ENCODE data around the gene TMED4.
A peak's percentile ranks its signal among the peaks of the same experiment; 100 is the strongest.

TMED4 gene

DNA sequence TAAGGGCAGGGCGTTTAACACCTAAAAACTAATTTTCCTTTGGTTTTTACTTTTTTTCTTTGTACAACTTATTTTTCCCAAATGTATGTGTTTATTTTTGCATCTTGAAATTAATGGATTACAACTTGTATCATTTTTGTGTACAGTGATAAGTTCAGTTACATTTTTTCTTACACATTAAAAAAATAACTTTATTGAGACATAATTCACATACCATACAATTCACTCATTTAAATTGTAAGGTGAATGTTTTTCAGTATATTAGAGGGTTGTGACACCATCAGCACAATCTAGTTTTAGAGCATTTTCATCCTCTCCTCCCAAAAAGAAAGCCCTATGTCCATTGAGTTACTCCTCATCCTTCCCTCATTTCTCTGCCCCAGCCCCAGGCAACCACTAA lies 36.0 kb upstream of the TMED4 start:
- in situ Hi-C loops (cut with MboI; ENCODE audit: low sequenced_read_pairs, unreplicated experiment) = no loop called here
- TF ChIP-seq, protein P1, sequence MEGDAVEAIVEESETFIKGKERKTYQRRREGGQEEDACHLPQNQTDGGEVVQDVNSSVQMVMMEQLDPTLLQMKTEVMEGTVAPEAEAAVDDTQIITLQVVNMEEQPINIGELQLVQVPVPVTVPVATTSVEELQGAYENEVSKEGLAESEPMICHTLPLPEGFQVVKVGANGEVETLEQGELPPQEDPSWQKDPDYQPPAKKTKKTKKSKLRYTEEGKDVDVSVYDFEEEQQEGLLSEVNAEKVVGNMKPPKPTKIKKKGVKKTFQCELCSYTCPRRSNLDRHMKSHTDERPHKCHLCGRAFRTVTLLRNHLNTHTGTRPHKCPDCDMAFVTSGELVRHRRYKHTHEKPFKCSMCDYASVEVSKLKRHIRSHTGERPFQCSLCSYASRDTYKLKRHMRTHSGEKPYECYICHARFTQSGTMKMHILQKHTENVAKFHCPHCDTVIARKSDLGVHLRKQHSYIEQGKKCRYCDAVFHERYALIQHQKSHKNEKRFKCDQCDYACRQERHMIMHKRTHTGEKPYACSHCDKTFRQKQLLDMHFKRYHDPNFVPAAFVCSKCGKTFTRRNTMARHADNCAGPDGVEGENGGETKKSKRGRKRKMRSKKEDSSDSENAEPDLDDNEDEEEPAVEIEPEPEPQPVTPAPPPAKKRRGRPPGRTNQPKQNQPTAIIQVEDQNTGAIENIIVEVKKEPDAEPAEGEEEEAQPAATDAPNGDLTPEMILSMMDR (IDR thresholded peaks at IDR 0.05; ENCODE audit: borderline replicate concordance, control extremely low read depth, extremely low read depth, insufficient read depth, missing control alignments) = no peak
- no peak for DNase-seq (ENCODE audit: low spot score)

DNA sequence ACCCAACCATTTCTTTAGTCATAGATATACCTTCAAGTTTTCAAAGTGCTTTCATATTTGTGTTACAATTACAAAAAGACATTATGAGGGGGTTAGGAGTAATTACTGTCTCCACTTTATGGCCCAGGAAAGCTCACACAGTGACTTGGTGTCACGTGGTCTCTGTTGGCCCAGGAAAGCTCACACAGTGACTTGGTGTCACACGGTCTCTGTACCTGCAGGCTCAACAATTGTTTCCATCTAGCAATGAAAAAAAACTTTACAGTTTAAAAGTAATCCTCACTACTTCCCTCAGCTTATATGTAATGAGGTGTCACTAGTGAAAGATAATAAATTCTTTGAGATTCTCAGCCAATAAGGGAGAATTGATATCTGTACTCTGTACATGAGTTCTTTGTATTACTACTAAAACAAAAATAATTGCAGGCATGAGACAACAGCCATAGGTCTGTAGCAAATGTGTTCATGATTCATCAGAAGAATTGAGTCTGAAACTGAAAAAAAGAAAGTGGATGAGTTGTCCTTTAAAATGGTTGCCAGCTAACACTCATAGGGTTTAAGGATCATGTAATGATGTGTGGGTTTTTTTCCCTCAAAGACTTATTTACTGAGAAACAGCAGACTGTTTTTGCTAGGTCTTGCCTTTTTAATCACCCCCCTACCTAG lies 35.3 kb upstream of the TMED4 start:
- TF ChIP-seq, protein P1 (IDR thresholded peaks at IDR 0.05; ENCODE audit: borderline replicate concordance, control extremely low read depth, extremely low read depth, insufficient read depth, missing control alignments) = no peak
- DNase-seq (ENCODE audit: low spot score) = peak; percentile 39
- in situ Hi-C loops (cut with MboI; ENCODE audit: low sequenced_read_pairs, unreplicated experiment) = no loop called here

DNA sequence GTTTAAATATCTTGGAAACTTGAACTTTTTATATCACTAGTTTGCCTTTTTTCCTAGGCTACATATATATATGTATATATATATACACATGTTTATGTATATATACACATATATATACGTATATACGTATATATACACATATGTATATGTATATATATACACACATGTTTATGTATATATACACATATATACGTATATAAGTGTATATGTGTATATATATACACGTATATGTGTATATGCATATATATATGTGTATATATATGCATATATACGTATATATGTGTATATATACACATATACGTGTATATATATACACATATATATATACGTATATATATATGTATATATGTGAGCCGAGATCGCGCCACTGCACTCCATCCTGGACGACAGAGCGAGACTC lies 34.5 kb upstream of the TMED4 start:
- no peak for DNase-seq (ENCODE audit: low spot score)
- TF ChIP-seq, protein P1 (IDR thresholded peaks at IDR 0.05; ENCODE audit: borderline replicate concordance, control extremely low read depth, extremely low read depth, insufficient read depth, missing control alignments) = no peak
- in situ Hi-C loops (cut with MboI; ENCODE audit: low sequenced_read_pairs, unreplicated experiment) = no loop called here

DNA sequence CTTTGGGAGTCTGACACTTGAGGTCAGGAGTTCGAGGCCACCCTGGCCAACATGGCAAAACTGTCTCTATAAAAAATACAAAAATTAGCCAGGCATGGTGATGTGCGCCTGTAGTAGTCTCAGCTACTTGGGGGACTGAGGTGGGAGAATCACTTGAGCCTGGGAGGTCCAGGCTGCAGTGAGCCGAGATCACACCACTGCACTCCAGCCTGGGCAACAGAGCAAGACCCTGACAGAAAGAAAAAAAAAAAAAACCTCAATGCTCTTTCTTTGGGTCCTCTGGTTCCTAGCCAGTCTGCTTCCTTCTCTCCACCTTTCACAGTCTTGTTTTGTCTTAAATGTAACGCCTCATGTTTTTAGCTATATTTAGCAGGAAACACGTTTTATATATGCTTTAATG lies 33.8 kb upstream of the TMED4 start:
- in situ Hi-C loops (cut with MboI; ENCODE audit: low sequenced_read_pairs, unreplicated experiment) = no loop called here
- TF ChIP-seq, protein P1 (IDR thresholded peaks at IDR 0.05; ENCODE audit: borderline replicate concordance, control extremely low read depth, extremely low read depth, insufficient read depth, missing control alignments) = no peak
- no peak for DNase-seq (ENCODE audit: low spot score)

DNA sequence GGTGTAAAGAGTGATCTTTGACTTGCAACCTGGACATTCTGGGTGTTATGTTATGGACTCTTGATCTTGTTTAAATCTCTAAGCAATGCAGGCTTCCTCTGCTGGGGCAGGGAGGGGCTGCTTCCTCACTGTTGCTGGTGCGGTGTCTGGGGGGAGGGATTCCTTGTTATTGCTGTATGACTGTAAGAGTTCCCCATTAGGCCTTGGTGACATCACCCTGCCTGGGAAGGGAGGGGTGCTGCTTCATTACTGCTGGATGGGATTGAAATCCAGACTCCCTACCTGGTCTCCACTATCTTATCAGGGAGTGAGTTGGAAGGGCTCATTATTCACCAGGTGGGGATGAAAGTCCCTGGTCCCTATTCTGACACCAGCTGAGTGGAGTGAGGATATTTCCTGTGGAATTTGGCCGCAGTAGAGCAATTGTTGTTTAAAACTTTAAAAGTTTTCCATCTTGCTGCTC lies 33.1 kb upstream of the TMED4 start:
- in situ Hi-C loops (cut with MboI; ENCODE audit: low sequenced_read_pairs, unreplicated experiment) = no loop called here
- peak; percentile 42 for DNase-seq (ENCODE audit: low spot score)
- TF ChIP-seq, protein P1 (IDR thresholded peaks at IDR 0.05; ENCODE audit: borderline replicate concordance, control extremely low read depth, extremely low read depth, insufficient read depth, missing control alignments) = no peak

DNA sequence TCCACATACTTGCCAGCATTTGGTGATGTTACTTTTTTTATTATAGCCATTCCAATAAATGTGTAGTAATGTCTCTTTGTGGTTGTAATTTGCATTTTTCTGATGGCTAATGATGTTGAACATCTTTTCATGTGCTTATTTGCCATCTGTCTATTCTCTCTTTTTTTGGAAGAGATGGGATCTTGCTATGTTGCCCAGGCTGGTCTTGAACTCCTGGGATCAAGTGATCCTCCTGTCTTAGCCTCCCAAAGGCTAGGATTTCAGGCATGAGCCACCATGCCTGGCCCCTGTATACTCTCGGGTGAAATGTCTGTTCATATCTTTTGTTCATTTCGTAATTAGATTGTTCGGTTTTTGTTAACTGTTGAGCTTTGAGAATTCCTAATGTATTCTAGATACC lies 27.8 kb upstream of the TMED4 start:
- no peak for DNase-seq (ENCODE audit: low spot score)
- TF ChIP-seq, protein P1 (IDR thresholded peaks at IDR 0.05; ENCODE audit: borderline replicate concordance, control extremely low read depth, extremely low read depth, insufficient read depth, missing control alignments) = no peak
- in situ Hi-C loops (cut with MboI; ENCODE audit: low sequenced_read_pairs, unreplicated experiment) = no loop called here
